ENCODE data around the gene RPS3.

DNA sequence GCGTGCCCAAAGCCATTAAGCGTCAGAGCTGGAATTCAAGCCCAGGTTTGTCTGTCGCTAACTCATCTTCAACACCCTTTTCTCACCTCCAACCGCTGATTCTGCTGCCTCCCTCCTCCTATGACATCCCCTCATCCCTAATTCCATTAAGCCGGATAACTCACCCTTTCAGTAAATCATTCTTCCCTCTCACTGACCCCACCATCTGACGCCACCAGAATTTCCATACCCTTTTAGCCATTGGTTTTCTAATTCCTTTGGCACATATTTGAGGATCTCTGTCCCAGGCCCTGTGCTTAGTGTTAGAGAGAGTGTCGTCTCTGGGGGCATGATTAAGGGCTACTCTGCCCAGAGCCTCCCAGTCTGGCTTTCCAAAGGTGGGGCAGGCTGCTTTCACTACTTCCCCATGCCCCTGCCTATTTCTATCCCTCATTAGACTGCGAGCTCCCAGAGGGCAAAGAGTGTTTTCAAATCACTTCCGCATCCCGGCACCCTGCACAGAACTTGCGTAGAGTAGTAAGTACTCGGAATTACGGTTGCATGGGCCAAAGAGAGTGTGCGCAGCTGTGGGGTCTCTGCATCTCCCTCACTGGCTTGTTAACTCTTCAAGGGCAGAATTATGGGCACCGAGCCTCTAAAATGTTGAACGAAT, 29.8 kb downstream of the RPS3 start:
- no peak for TF ChIP-seq POLR2A (IDR thresholded peaks at IDR 0.05; ENCODE audit: low read depth, low read length)
- TF ChIP-seq EZH2 (IDR thresholded peaks at IDR 0.05; ENCODE audit: borderline replicate concordance, low read depth, low read length, severe bottlenecking): no peak

All from endothelial cell of umbilical vein (primary cell).